Right lobe of liver (tissue), 4 donors: ENCODE measurements around the gene DUSP1.

Source experiments
- CTCF ChIP-seq, 4 donors: fragments of 200-600 bp in 3 of 4; fragments of 450-650 bp in 1 of 4; IDR thresholded peaks; one replicate each; pipeline versions ENCODE4 v1.5.1 to v1.8.0; 2016 to 2022; ENCODE audit warnings: antibody characterized with exemption in 4 of 4, mild to moderate bottlenecking in 2 of 4
- POLR2A ChIP-seq: fragments of 450-650 bp; IDR thresholded peaks from one replicate; pipeline ENCODE4 v1.6.1; 2017; ENCODE audit warnings: antibody characterized with exemption, mild to moderate bottlenecking
- donor health status: DM: no; HTN: no; CAD: no.
- donor health status: DM: no; HTN: no; CAD: no.
- donor health status: DM: no; HTN: yes; CAD: no.

GRCh38 chr5:172805736-172806255 lies 34.8 kb upstream of the DUSP1 start:
- TF ChIP-seq CTCF (IDR thresholded peaks at IDR 0.05) (no peak), POLR2A (no peak)
